ENCODE results near the gene CD300LB. TPM values are rescaled to one million over a fixed set of nuclear protein-coding genes. Genes with fewer than 3 reads are reported as not detected.

CD300LB gene
- total RNA-seq, 1 donor from 2014 or later, result not detected

DNA sequence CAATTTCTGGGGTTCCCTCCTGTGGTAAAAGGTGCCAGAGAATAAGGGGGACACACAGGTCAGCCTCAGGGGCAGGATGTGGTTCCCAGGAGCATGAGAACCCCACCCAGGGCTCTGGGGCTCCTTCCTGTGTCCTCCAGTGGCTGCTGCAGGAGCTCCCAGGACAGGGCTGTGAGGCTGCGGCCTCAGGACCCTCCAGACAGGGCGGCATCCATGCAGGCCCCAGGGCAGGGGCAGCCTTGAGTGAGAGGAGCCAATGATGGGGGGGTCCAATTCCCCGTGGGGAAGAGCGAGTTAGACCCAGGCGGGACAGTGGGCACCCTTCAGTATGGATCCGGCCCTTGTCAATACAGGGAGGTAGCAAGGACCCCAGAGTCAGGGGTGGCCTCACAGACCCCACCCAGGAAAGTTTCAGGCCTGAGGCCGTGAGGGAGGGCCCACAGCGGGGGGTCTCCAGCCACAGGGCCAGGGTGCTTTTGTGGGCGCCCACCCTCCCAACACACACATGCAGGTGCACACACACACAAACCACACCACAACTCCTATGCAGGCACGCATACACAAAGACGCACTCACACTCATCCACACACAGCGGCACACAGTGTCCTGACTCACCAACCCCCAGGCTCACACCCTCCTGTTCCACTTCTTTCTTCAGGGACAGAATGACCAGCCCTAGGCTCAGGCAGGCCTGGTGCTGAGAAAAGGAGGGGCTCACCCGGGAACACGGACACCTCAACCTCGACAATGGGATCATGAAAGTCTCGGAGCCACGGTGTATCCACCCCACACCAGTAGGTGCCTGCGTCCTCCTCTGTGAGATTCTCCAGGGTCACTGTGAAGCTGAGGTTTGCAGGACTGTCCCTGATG lies 12.9 kb upstream of the CD300LB start:
- peak; percentile 66 for DNase-seq (ENCODE audit: low spot score)
- Mint-ChIP-seq H3K9me3 (ENCODE audit: low read depth) (no peaks in the 10 kb centered on the region), H3K36me3 (ENCODE audit: low read depth) (no peaks in the 10 kb centered on the region), H3K27ac (ENCODE audit: unreplicated experiment) (no peak overlapping the region), H3K4me1 (ENCODE audit: low read depth) (no peaks in the 10 kb centered on the region), H3K27me3 (ENCODE audit: low read depth) (peaks cover 34% of the 10 kb centered on the region), H3K4me3 (ENCODE audit: unreplicated experiment) (no peak overlapping the region)
- TF ChIP-seq, protein P1, sequence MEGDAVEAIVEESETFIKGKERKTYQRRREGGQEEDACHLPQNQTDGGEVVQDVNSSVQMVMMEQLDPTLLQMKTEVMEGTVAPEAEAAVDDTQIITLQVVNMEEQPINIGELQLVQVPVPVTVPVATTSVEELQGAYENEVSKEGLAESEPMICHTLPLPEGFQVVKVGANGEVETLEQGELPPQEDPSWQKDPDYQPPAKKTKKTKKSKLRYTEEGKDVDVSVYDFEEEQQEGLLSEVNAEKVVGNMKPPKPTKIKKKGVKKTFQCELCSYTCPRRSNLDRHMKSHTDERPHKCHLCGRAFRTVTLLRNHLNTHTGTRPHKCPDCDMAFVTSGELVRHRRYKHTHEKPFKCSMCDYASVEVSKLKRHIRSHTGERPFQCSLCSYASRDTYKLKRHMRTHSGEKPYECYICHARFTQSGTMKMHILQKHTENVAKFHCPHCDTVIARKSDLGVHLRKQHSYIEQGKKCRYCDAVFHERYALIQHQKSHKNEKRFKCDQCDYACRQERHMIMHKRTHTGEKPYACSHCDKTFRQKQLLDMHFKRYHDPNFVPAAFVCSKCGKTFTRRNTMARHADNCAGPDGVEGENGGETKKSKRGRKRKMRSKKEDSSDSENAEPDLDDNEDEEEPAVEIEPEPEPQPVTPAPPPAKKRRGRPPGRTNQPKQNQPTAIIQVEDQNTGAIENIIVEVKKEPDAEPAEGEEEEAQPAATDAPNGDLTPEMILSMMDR (IDR thresholded peaks at IDR 0.05), result no peak

DNA sequence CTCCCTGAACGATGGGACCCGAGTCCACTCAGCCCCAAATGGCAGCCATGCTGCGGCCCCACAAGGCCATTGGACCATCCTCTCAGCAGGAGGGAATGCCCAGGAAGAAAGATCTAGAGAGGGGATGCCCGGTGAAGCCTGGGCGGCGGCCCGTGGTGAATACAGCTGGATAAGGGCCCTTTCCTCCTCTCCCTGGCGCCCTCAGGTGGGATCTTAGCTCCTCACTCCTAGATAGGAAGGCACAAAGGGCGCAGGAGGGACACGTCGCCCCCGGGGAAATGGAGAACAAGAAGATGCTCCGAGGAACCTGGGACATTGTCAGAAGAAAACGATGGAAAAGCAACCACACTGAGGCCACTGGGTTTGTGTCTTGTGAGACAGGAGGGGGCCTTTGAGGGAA lies 12.1 kb upstream of the CD300LB start:
- no peaks in the 10 kb centered on the region for H3K9me3 Mint-ChIP-seq (ENCODE audit: low read depth)
- H3K27me3 Mint-ChIP-seq (ENCODE audit: low read depth), result peaks cover 35% of the 10 kb centered on the region
- peaks cover 2% of the 10 kb centered on the region for H3K36me3 Mint-ChIP-seq (ENCODE audit: low read depth)
- no peak for DNase-seq (ENCODE audit: low spot score)
- TF ChIP-seq, protein P1 (IDR thresholded peaks at IDR 0.05), result no peak
- H3K4me3 Mint-ChIP-seq (ENCODE audit: unreplicated experiment), result no peak overlapping the region
- H3K27ac Mint-ChIP-seq (ENCODE audit: unreplicated experiment), result no peak overlapping the region
- no peaks in the 10 kb centered on the region for H3K4me1 Mint-ChIP-seq (ENCODE audit: low read depth)

DNA sequence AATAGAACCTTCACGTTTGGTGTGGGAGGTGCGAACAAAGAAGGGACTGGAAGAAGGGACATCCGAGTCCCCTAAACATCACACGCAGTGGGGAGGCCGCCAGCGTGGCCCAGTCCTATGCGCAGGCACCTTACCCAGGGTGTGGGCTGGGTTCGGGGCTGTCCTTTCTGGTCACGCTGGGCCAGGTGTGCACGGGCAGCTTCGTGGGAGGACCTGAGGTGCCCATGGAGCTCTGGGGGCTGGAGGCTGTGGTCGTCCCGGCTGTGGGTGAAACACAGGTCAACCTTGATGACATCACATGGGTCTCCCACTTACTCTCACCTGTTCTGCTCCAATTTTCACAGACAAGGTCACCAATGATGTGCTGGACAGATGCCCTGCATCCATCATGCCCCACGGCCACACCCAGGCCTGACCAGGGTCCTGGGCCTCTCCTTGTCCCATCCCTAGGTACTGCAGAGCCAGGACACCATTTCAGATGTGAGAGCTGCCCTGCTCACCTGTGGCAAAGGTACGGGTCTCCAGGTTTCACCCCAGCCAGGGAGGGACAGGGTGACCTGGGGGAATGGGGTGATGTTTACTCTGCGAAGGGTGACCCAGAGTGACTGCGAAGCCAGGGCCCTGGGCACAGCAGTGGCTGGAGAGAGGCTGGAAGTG lies 11.6 kb upstream of the CD300LB start:
- TF ChIP-seq, protein P1 (IDR thresholded peaks at IDR 0.05), result no peak
- H3K27ac Mint-ChIP-seq (ENCODE audit: unreplicated experiment), result no peak overlapping the region
- no peaks in the 10 kb centered on the region for H3K4me1 Mint-ChIP-seq (ENCODE audit: low read depth)
- H3K27me3 Mint-ChIP-seq (ENCODE audit: low read depth), result peaks cover 41% of the 10 kb centered on the region
- no peaks in the 10 kb centered on the region for H3K9me3 Mint-ChIP-seq (ENCODE audit: low read depth)
- DNase-seq (ENCODE audit: low spot score), result peak; percentile 84
- H3K4me3 Mint-ChIP-seq (ENCODE audit: unreplicated experiment), result no peak overlapping the region
- H3K36me3 Mint-ChIP-seq (ENCODE audit: low read depth), result peaks cover 2% of the 10 kb centered on the region

DNA sequence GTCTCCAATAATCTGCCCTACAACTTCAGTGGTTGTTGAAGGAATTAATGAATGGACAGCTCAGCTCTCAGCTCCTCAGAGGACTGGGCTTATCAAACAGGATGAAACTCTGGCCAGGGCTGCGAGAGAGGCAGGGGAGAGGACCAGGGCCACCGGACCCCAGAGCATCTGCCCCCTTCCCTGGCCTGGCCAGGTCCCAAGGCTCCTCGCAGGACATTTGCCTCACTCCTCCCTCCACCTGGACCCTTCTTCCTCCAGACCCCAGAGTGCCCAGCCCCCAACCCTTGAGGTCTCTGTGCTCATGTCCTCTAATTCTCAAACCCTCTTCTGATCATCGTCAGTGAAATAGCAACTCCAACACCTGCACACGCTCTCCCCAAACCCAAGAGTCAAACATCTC lies 10.9 kb upstream of the CD300LB start:
- peak; percentile 57 for DNase-seq (ENCODE audit: low spot score)
- Mint-ChIP-seq H3K27ac (ENCODE audit: unreplicated experiment) (no peak overlapping the region), H3K4me1 (ENCODE audit: low read depth) (no peaks in the 10 kb centered on the region), H3K9me3 (ENCODE audit: low read depth) (no peaks in the 10 kb centered on the region), H3K4me3 (ENCODE audit: unreplicated experiment) (no peak overlapping the region), H3K27me3 (ENCODE audit: low read depth) (peaks cover 45% of the 10 kb centered on the region), H3K36me3 (ENCODE audit: low read depth) (peaks cover 2% of the 10 kb centered on the region)
- TF ChIP-seq, protein P1 (IDR thresholded peaks at IDR 0.05), result no peak
